HepG2 (cell line): ENCODE data around the gene MLH1. TPM values are rescaled to one million over a fixed set of nuclear protein-coding genes. Genes with fewer than 3 reads are reported as not detected.

ENCODE experiments used
- ATAC-seq: fragments of 200-7000 bp; cut with Tn5 transposase; 3 replicates; pipeline ENCODE4 v1.9.1; 2020; ENCODE audit warnings: mild to moderate bottlenecking, moderate library complexity
- BruUV-seq: library from RNA; stranded (reverse); fragments of 400-500 nt; replicated peaks from 2 replicates; lab custom pipeline; 2021; lab: Mats Ljungman, UMichigan
- CTCF ChIA-PET: fragments of 300-600 bp; formaldehyde crosslinking; extraction: SDS; loops from one replicate; lab custom pipeline; 2021; ENCODE audit warnings: low total read pairs, inconsistent platforms, low intra/inter-chr PET ratio; lab: Yijun Ruan, JAX
- POLR2A ChIA-PET: fragments of 350-600 bp; sonication (Branson Sonifier 250); formaldehyde crosslinking; loops from one replicate; lab custom pipeline; 2020; ENCODE audit warnings: antibody characterized with exemption, inconsistent platforms; lab: Yijun Ruan, JAX
- DNase-seq: peaks from one replicate; pipeline ENCODE4 v3.0.0-alpha.2; 2015; ENCODE audit warnings: low spot score
- FAIRE-seq: peaks from 3 replicates; lab custom pipeline; 2011; peaks lifted over from hg19 to GRCh38; lab: Jason Lieb, UNC
- H2AFZ ChIP-seq: one replicate; pipeline ENCODE4 v1.6.1; 2011; ENCODE audit warnings: low read length, inconsistent platforms
- H3K27ac ChIP-seq: fragments of 300-600 bp; 3 replicates; pipeline ENCODE4 v1.8.0; 2011; ENCODE audit warnings: mixed run types, mild to moderate bottlenecking, mixed read lengths, low read length, inconsistent platforms; ENCODE audit not compliant: insufficient read depth; ENCODE audit errors: extremely low read length
- H3K27me3 ChIP-seq, 2 experiments: fragments of 200-600 bp in 1 of 2; 2 replicates in 1 of 2; 3 replicates in 1 of 2; pipeline versions ENCODE4 v1.6.0 to v1.8.0; 2011; ENCODE audit warnings: low read length in 2 of 2, mild to moderate bottlenecking in 2 of 2, moderate library complexity in 2 of 2, inconsistent platforms in 1 of 2; ENCODE audit not compliant: insufficient read depth in 2 of 2, control insufficient read depth in 1 of 2
- H3K36me3 ChIP-seq, 2 experiments: fragments of 200-600 bp in 1 of 2; replicated peaks in 1 of 2; 2 replicates in 1 of 2; 3 replicates in 1 of 2; pipeline versions ENCODE4 v1.5.1 to v1.8.0; 2011; ENCODE audit warnings: low read length in 2 of 2, inconsistent platforms in 1 of 2; ENCODE audit not compliant: insufficient read depth in 2 of 2, control insufficient read depth in 1 of 2
- H3K4me1 ChIP-seq: 2 replicates; pipeline ENCODE4 v1.5.1; 2012; ENCODE audit warnings: low read length, inconsistent platforms; ENCODE audit not compliant: insufficient read depth
- H3K4me2 ChIP-seq: 2 replicates; pipeline ENCODE4 v1.6.0; 2011; ENCODE audit warnings: low read depth, low read length, inconsistent platforms
- H3K4me3 ChIP-seq, 3 experiments: fragments of 200-600 bp in 1 of 3; sonication (generic), shearing (Covaris generic) in 1 of 3; replicated peaks in 1 of 3; 2 replicates each; pipeline ENCODE4 v1.5.1; 2011 to 2016; ENCODE audit warnings: low read length in 3 of 3, inconsistent platforms in 2 of 3, low read depth in 2 of 3, mild to moderate bottlenecking in 2 of 3, control low read depth in 1 of 3, mixed read lengths in 1 of 3; ENCODE audit not compliant: insufficient read depth in 1 of 3
- H3K79me2 ChIP-seq: one replicate; pipeline ENCODE4 v1.6.1; 2011; ENCODE audit warnings: low read length, inconsistent platforms; ENCODE audit not compliant: insufficient read depth
- H3K9ac ChIP-seq: 2 replicates; pipeline ENCODE4 v1.6.0; 2011; ENCODE audit warnings: mild to moderate bottlenecking, low read depth, low read length, inconsistent platforms; ENCODE audit not compliant: insufficient read depth
- H3K9me3 ChIP-seq: 2 replicates; pipeline ENCODE4 v1.5.1; 2012; ENCODE audit warnings: mild to moderate bottlenecking, low read length
- H4K20me1 ChIP-seq: 2 replicates; pipeline ENCODE4 v1.6.0; 2011; ENCODE audit warnings: inconsistent platforms, mild to moderate bottlenecking, low read length, moderate library complexity; ENCODE audit not compliant: insufficient read depth
- AGO1 ChIP-seq: fragments of 200-400 bp; formaldehyde crosslinking; IDR thresholded peaks from 2 replicates; pipeline ENCODE4 v1.6.1; 2017; ENCODE audit warnings: mild to moderate bottlenecking, low read depth, low read length, moderate library complexity; ENCODE audit not compliant: poor library complexity, severe bottlenecking
- EP300 ChIP-seq, 3 experiments: sonication (generic) in 1 of 3; formaldehyde crosslinking in 1 of 3; IDR thresholded peaks; 2 replicates each; pipeline versions ENCODE4 v1.5.1 to v1.6.1; 2011 to 2020; ENCODE audit warnings: low read depth in 2 of 3, low read length in 2 of 3, borderline replicate concordance in 1 of 3, improper control_type of control experiment in 1 of 3, mild to moderate bottlenecking in 1 of 3, missing genetic modification reagents in 1 of 3, moderate library complexity in 1 of 3
- EZH2 ChIP-seq: conservative IDR thresholded peaks from 2 replicates; pipeline ENCODE4 v1.6.1; 2012; ENCODE audit warnings: mild to moderate bottlenecking, low read depth, low read length, moderate library complexity
- HNRNPLL ChIP-seq: fragments of 200-400 bp; formaldehyde crosslinking; IDR thresholded peaks from 2 replicates; pipeline ENCODE4 v1.6.1; 2017; ENCODE audit warnings: mild to moderate bottlenecking, low read depth, low read length; ENCODE audit not compliant: poor library complexity, severe bottlenecking
- KDM1A ChIP-seq: IDR thresholded peaks from 2 replicates; pipeline ENCODE4 v1.6.1; 2016; ENCODE audit warnings: missing compliant biosample characterization
- LRRFIP1 ChIP-seq: sonication (generic); formaldehyde crosslinking; conservative IDR thresholded peaks from 2 replicates; pipeline ENCODE4 v1.4.0; 2020; ENCODE audit warnings: missing genetic modification reagents
- RFX3 ChIP-seq: IDR thresholded peaks from 2 replicates; pipeline ENCODE4 v1.6.1; 2016; ENCODE audit warnings: missing biosample characterization, missing genetic modification reagents
- TP53 ChIP-seq: sonication (generic); formaldehyde crosslinking; conservative IDR thresholded peaks from 2 replicates; pipeline ENCODE4 v1.4.0; 2020; ENCODE audit warnings: missing genetic modification reagents
- ZNF282 ChIP-seq: fragments of 450-650 bp; IDR thresholded peaks from 2 replicates; pipeline ENCODE4 v1.6.1; 2018; ENCODE audit not compliant: partially characterized antibody
- ZNF660 ChIP-seq: sonication (generic); formaldehyde crosslinking; IDR thresholded peaks from 2 replicates; pipeline ENCODE4 v1.5.1; 2020; ENCODE audit warnings: mild to moderate bottlenecking, low read depth, missing genetic modification reagents, borderline replicate concordance
- WGBS: methylation state at CpG from one replicate; pipeline ENCODE4 v1.1.6; 2017; ENCODE audit warnings: low lambda C conversion rate; 5-methylcytosine and 5-hydroxymethylcytosine counted together
- in situ Hi-C: cut with HindIII; loops from 2 replicates; pipeline ENCODE4 v1.10.0; 2017; ENCODE audit warnings: low pct_unique_long_range_greater_than_20kb; ENCODE audit not compliant: extremely low pct_ligation_motif_present
- intact Hi-C: fragments of 100-400 bp; cut with micrococcal nuclease; formaldehyde crosslinking; loops from one replicate; pipeline ENCODE4 v1.10.0; 2022; ENCODE audit not compliant: unreplicated experiment
- polyA plus RNA-seq, 8 experiments: library from polyadenylated mRNA; depleted of rRNA in 3 of 8; stranded (reverse) in 7 of 8; unstranded in 1 of 8; fragments of >200 nt; fragmentation: Illumina TruSeq in 4 of 8; extraction: Trizol in 4 of 8; gene quantifications; 2 replicates each; pipeline versions ENCODE4 v1.2.1 to v1.2.3, GENCODE V29; 2011 to 2016; ENCODE audit warnings: low read depth in 4 of 8, missing spikeins in 1 of 8, mixed read lengths in 1 of 8; ENCODE audit not compliant: insufficient read depth in 1 of 8
- total RNA-seq, 5 experiments: library from RNA; depleted of rRNA; stranded (reverse); fragments of >200 nt; fragmentation: Illumina TruSeq; extraction: Trizol; gene quantifications; 2 replicates each; pipeline ENCODE4 v1.2.3, GENCODE V29; 2016; ENCODE audit warnings: low read depth in 1 of 5
- TF ChIP-seq, protein P1 (sequence below): fragments of 450-650 bp; IDR thresholded peaks from 2 replicates; pipeline ENCODE4 v1.6.1; 2017

MLH1 gene
- total and polyA plus RNA-seq, 2 of the 13 experiments (the other 11 are each of a cell fraction or from before 2014, with no cell fraction given): 29.5 to 70.8 TPM

GRCh38 chr3:36956155-36956554 lies 37.2 kb upstream of the MLH1 start:
- in situ Hi-C loops: loop anchor here (5.0 to 25.0 kb wide), 2 partner anchors 54 to 219 kb away; no protein-coding TSS in a partner anchor
- H3K9me3 ChIP-seq: no peaks in the 10 kb centered on the region
- H4K20me1 ChIP-seq: no peaks in the 10 kb centered on the region
- FAIRE-seq (no peak), DNase-seq (no peak), ATAC-seq (no peak)
- H3K4me3 ChIP-seq: no peak overlapping the region
- no peak overlapping the region for H3K4me2 ChIP-seq
- H3K4me1 ChIP-seq: peaks cover 10% of the 10 kb centered on the region; the same call in 1 of the 2 replicates
- no peak overlapping the region for H2AFZ ChIP-seq
- H3K79me2 ChIP-seq: no peaks in the 10 kb centered on the region
- no peaks in the 10 kb centered on the region for H3K36me3 ChIP-seq
- no peaks in the 10 kb centered on the region; a peak in 1 of 5 replicates for H3K27me3 ChIP-seq
- 4% methylated on average over 2 of the region's 3 CpGs for WGBS
- H3K9ac ChIP-seq: no peak overlapping the region
- POLR2A ChIA-PET: interaction anchor here (1.3 kb wide), 1 partner anchor 36 kb away, joined by 3 read pairs; no protein-coding TSS in a partner anchor
- no TSS peak for BruUV-seq
- CTCF ChIA-PET: no interaction called here
- no peak for TF ChIP-seq EZH2
- TF ChIP-seq LRRFIP1 (CRISPR knock-in tag): no peak
- TF ChIP-seq RFX3 (CRISPR knock-in tag): no peak
- TF ChIP-seq, protein P1, sequence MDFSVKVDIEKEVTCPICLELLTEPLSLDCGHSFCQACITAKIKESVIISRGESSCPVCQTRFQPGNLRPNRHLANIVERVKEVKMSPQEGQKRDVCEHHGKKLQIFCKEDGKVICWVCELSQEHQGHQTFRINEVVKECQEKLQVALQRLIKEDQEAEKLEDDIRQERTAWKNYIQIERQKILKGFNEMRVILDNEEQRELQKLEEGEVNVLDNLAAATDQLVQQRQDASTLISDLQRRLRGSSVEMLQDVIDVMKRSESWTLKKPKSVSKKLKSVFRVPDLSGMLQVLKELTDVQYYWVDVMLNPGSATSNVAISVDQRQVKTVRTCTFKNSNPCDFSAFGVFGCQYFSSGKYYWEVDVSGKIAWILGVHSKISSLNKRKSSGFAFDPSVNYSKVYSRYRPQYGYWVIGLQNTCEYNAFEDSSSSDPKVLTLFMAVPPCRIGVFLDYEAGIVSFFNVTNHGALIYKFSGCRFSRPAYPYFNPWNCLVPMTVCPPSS: no peak
- TF ChIP-seq TP53 (CRISPR knock-in tag): no peak
- no peak for TF ChIP-seq KDM1A (CRISPR knock-in tag)
- no peak for TF ChIP-seq ZNF282
- TF ChIP-seq AGO1: no peak
- TF ChIP-seq ZNF660 (CRISPR knock-in tag): no peak
- TF ChIP-seq EP300 (IDR thresholded peaks at IDR 0.05; ENCODE audit: low read depth in 2 of 2, low read length in 2 of 2): no peak
- TF ChIP-seq EP300 (CRISPR knock-in tag; IDR thresholded peaks at IDR 0.05; ENCODE audit: borderline replicate concordance): no peak
- no peak for TF ChIP-seq HNRNPLL
- TF ChIP-seq, all 625 proteins: peak for 0
- intact Hi-C loops: no loop called here
- H3K27ac ChIP-seq: no peak overlapping the region
